ENCODE measurements around the gene FNDC8.
A peak's percentile ranks its signal among the peaks of the same experiment; 100 is the strongest.
"Not testable (repeated sequence)": the region's sequence is repeated elsewhere in the genome, so short reads cannot be mapped to it uniquely, and the experiment has no call there.

FNDC8 gene

DNA sequence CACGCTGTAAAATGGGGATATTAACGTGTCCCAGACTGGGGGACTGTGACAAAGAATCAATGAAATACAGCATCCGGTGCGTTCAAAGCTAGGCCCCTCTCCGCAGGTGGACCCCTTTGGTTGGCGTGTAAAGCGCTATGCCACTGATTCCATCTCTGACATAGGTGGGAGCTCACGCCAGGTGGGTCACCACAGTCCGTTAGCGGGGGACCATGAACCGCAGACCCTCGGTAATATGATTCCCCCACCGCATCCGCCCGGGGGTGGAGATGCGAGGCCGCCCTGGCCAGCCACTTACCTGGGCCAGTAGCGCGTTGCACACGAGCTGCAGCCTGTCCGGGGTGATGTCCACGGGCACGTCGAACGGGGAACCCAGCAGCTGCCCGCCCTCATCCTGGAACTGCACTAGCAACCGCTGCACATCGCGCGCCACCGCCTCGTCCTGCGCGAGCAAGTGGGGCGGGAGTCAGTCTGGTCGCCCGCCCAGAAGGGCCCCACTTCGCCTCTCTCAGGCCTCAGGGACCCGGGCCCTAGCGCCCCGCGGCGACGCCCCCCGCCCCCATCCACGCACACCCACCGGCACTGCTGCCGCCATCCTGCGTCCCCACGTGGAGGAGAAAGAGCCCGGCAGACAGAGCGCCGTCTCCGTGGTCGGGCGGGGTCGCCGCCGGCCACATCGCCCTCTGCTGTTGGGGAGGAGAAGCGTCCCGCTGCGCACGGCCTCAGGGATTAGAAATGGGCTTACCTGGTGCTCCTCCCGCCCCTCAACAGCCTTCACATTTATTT lies 20.5 kb downstream of the FNDC8 start, which contains the start of gene NLE1:
TSS of gene NLE1 (minus strand) at position 623 of the 786 bp plus-strand sequence. CDS start at position 595, 28 bp downstream.
- peak; percentile 79 for TF ChIP-seq POLR2A (IDR thresholded peaks at IDR 0.05; ENCODE audit: low read depth, low read length)
- no peak for FAIRE-seq

DNA sequence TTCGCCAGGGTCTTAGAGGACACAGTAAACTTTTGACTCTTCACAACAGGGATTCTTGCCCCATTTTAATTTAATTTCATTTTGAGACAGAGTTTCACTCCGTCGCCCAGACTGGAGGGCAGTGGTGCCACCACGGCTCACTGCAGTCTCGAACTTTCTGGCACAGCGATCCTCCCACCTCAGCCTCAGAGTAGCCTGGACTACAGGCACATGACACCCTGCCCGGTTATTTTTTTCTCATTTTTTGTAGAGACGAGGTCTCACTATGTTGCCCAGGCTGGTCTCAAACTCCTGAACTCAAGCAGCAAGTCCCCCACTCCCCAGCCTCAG lies 21.0 kb downstream of the FNDC8 start:
- DNase-seq (ENCODE audit: insufficient read length, low spot score) (no peak), FAIRE-seq (no peak)
- TF ChIP-seq POLR2A (IDR thresholded peaks at IDR 0.05; ENCODE audit: low read depth, low read length): no peak

More for the DNA sequence above, 20.5 kb downstream of the FNDC8 start, which contains the start of gene NLE1:
- peak; percentile 87 for DNase-seq (ENCODE audit: insufficient read length, low spot score)

DNA sequence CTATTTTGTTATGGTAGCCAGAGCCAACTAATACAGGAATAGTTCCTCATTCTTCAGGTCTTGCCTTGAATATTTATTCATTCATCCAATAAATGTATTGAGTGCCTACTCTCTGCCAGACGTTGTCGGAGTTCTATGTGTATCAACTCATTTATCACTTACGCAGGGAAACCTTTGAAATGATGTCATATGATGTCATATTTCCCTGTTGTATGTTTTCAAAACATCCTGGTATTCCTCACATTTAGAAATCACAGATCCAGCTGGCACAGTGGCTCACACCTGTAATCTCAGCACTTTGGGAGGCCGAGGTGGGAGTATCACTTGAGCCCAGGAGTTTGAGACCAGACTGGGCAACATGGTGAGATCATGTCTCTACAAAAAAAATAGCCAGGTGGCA lies 23.4 kb downstream of the FNDC8 start:
- FAIRE-seq (no peak), DNase-seq (ENCODE audit: insufficient read length, low spot score) (no peak)
- TF ChIP-seq POLR2A (IDR thresholded peaks at IDR 0.05; ENCODE audit: low read depth, low read length): no peak

DNA sequence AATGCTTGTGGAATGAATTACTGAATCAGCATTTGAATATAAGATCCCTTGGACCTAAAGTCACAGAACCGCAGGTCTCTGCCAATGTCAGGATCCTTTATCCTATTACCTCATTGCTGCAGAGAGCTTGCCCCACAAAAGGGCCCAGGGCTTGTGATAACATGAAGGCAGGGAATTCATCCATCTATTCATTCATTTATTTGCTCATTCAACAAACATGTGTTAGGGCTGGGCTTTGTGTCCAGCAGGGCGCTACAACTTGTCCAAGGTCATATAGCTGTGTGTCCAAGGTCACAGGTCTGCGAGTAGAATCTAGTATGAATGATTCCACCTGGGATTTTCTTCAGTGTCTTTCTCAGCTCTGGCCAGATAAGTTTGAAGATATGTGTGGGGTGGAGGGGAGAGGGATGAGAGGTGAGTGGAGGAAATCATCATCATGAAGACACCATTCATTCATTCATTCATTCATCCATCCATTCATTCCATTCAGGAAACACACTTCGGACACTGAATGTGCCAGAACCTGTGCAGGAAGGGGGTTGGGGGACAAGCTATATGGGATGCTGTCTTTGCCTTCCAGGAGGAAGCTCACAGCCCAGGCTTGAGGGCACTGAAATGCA lies 24.9 kb downstream of the FNDC8 start:
- no peak for TF ChIP-seq POLR2A (IDR thresholded peaks at IDR 0.05; ENCODE audit: low read depth, low read length)
- DNase-seq (ENCODE audit: insufficient read length, low spot score): no peak
- FAIRE-seq: no peak

DNA sequence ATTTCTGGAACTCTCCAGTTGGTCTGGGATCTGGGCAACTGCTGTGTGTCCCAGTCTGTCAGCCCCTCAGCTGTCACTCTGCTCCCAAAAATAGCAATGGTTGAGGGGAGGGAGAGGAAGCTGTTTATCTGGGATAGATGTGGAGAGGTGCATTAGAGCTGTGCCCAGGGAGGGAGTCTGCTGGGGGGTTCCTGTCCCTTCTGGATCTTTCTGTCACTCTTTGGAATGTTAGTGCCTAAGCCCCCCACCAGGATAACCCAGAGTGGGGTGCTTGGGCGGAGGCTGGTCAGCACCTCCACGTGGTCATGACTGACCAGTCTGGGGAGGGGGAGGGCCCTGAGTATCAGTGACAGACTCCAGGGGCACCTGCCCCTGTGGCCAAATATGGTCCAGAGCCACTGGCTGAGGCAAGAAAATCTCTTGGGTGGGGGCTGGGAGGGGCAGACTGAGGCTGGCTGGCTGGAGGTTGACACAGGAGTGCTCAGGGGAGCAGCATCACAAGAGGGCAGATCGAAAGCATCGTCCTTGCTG lies 26.0 kb downstream of the FNDC8 start, which contains the start of gene UNC45B:
TSS of gene UNC45B (plus strand) at position 443 of the 531 bp plus-strand sequence. CDS start 447 bp downstream, outside the sequence.
- DNase-seq (ENCODE audit: insufficient read length, low spot score) (no peak), FAIRE-seq (no peak)
- TF ChIP-seq POLR2A (IDR thresholded peaks at IDR 0.05; ENCODE audit: low read depth, low read length): no peak

DNA sequence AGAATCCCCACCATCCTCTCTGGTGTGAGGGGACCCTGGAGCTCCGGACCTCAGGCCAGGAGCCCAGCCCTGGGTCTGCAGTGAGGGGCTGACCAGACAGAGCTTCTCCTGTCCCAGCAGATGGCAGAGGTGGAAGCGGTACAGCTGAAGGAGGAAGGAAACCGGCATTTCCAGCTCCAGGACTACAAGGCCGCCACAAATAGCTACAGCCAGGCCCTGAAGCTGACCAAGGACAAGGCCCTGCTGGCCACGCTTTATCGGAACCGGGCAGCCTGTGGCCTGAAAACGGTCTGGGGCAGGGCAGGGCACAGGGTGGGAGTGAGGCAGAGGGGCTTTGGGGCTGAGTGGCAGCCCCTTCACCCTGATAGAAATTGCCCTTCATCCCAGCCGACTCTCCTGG lies 26.7 kb downstream of the FNDC8 start:
- TF ChIP-seq POLR2A (IDR thresholded peaks at IDR 0.05; ENCODE audit: low read depth, low read length): no peak
- FAIRE-seq: no peak
- no peak for DNase-seq (ENCODE audit: insufficient read length, low spot score)

DNA sequence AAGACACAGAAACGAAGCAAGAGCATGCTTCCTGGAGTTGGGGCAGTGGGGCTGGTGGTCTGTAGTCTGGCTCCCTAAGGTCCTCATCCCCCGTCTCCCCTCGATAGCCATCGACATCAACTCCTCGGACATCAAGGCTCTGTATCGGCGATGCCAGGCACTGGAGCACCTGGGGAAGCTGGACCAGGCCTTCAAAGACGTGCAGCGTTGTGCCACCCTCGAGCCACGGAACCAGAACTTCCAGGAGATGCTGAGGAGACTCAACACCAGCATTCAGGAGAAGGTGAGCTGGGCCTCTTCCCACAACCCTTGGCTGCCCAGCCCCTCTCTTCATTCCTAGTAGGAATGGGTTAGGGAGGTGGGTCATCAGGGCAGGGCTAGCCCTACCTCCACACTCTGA lies 28.5 kb downstream of the FNDC8 start:
- FAIRE-seq (no peak), DNase-seq (ENCODE audit: insufficient read length, low spot score) (no peak)
- TF ChIP-seq POLR2A (IDR thresholded peaks at IDR 0.05; ENCODE audit: low read depth, low read length): no peak

DNA sequence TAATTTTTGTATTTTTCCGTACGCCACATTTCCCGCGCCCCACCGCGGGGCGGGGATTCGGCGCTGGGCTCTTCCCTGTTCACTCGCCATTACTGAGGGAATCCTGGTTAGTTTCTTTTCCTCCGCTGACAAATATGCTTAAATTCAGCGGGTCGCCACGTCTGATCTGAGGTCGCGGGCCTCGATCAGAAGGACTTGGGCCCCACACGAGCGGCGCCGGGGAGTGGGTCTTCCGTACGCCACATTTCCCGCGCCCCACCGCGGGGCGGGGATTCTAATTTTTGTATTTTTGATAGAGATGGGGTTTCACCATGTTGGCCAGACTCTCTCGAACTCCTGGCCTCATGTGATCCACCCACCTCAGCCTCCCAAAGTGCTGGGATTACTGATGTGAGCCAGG lies 29.7 kb downstream of the FNDC8 start:
- not testable (repeated sequence) for FAIRE-seq; DNase-seq (ENCODE audit: insufficient read length, low spot score)

DNA sequence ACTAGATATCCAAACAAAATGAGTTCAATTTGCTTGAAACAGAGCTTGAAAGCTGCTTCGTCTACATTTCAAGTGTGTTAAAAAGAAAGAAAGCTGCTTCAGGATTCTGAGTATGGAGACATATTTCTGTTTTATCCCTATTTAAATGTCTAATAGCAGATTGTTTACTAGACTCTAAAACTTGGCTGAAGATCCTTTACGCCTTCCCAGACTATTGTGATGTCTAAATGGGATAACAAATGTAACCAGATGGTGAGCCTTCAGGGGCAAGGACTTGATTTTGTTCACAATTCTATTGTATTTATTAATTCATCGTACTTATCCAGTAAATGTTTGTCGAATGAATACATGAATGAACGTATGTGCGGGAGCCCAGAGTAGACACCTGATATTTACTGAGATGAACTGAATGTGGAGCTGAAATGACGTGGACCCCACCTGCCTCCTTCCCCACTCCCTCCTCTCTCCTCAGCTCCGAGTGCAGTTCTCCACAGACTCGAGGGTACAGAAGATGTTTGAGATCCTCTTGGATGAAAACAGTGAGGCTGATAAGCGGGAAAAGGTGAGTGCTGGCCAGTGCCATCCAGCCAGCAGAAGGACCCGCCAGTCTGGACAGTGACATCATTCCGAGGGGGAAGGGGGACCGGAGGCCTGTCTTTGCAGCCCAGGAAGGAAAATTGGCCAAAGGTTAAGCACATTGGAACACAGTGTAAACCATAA lies 31.2 kb downstream of the FNDC8 start:
- DNase-seq (ENCODE audit: insufficient read length, low spot score): no peak
- TF ChIP-seq POLR2A (IDR thresholded peaks at IDR 0.05; ENCODE audit: low read depth, low read length): no peak
- no peak for FAIRE-seq

DNA sequence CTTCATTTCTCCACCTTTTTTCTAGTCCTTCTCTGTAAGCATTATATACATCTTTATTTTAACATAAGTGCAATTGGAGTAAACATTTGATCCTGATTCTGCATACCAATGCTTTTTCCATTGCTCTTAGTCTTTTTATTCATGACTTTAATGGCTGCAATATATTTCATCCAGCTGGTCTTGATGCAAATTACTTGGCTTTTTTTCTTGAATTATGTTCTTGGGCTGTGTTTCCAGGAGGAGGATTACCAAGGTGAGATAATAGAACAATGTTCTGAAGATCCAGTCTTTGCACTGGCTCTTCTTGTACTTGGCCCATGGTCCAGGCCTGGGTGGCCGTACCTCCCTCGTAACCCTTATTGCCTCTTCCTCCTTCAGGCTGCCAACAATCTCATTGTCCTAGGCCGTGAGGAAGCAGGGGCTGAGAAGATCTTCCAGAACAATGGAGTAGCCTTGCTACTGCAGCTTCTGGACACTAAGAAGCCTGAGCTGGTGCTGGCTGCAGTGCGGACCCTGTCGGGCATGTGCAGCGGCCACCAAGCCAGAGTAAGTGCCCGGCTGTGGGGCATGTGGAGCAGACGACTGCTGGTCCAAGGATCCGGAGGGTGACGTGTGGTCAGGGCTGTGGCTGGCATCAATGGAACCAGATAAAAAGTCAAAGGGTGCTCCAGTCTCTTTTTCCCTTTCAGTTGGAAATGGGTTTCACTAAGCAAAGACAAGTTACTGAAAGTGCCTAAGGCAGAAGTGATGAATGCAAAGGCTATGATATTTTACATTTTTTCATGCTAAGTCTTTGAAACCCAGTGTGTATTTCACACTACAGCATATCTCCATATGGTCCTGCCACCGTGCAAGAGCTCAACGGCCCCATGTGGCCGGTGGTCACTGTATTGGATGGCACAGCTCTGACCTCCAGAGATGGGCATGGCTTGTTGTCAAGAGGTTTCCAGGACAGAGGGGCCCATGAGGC lies 33.1 kb downstream of the FNDC8 start:
- TF ChIP-seq POLR2A (IDR thresholded peaks at IDR 0.05; ENCODE audit: low read depth, low read length): no peak
- no peak for FAIRE-seq
- no peak for DNase-seq (ENCODE audit: insufficient read length, low spot score)

DNA sequence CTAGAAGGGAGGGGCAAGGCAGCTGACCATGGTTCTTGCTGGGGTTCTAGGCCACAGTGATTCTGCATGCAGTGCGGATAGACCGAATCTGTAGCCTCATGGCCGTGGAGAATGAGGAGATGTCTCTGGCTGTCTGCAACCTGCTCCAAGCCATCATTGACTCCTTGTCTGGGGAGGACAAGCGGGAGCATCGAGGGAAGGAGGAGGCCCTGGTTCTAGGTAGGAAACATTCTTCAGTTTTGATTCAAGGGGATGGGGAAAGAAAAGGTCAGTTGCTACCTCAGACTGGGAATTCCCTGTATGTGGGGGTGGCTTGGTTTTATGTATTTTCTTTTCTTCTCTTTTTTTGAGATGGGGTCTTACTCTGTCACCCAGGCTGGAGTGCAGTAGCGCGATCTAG lies 33.8 kb downstream of the FNDC8 start:
- no peak for FAIRE-seq
- no peak for TF ChIP-seq POLR2A (IDR thresholded peaks at IDR 0.05; ENCODE audit: low read depth, low read length)
- DNase-seq (ENCODE audit: insufficient read length, low spot score): no peak

DNA sequence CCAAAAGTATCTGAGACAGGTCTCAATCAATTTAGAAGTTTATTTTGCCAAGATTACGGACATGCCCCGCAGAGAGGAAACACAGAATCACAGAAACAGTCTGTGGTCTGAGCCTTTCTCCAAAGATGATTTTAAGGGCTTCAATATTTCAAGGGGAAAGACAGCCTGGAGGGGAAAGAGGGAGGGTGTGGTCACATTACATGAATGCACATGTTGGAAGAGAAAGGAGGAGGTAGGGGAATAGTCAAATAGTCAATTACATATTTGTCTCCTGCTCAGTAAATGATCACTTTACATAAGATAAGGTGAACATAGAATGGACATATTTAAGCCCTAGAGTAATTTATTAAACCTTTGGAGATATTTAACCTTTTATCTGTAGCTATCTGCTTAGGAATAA lies 38.5 kb downstream of the FNDC8 start:
- FAIRE-seq: no peak
- no peak for DNase-seq (ENCODE audit: insufficient read length, low spot score)
- TF ChIP-seq POLR2A (IDR thresholded peaks at IDR 0.05; ENCODE audit: low read depth, low read length): no peak

Data from H54 (cell line).